Stimulated activated naive CD4-positive, alpha-beta T cell (primary cell): ENCODE measurements around the gene TTLL11.

Experiments
- DNase-seq, 6 experiments: peaks; one replicate each; lab custom pipeline; 2025; lab: John Stamatoyannopoulos, UW

Gene TTLL11

GRCh38 chr9:121830441-121831140 lies 262.5 kb downstream of the TTLL11 start:
- DNase-seq = no peak

- DNase-seq = no peak
Measured at GRCh38 chr9:121827251-121827967, 265.7 kb downstream of the TTLL11 start.

GRCh38 chr9:121826711-121827110 lies 266.4 kb downstream of the TTLL11 start:
- no peak for DNase-seq

- no peak for DNase-seq
Measured at GRCh38 chr9:121825031-121825691, 267.9 kb downstream of the TTLL11 start.

- DNase-seq = no peak
Measured at GRCh38 chr9:121824651-121825030, 268.5 kb downstream of the TTLL11 start.

- no peak for DNase-seq
Measured at GRCh38 chr9:121823451-121824169, 269.5 kb downstream of the TTLL11 start.

GRCh38 chr9:121822093-121823085 lies 270.7 kb downstream of the TTLL11 start:
- no peak for DNase-seq

GRCh38 chr9:121821326-121821725 lies 271.8 kb downstream of the TTLL11 start:
- DNase-seq = no peak

GRCh38 chr9:121820286-121821005 lies 272.7 kb downstream of the TTLL11 start:
- DNase-seq = no peak

- DNase-seq = no peak
Measured at GRCh38 chr9:121819428-121820231, 273.5 kb downstream of the TTLL11 start.

- DNase-seq = no peak
Measured at GRCh38 chr9:121818841-121819427, 274.2 kb downstream of the TTLL11 start.

GRCh38 chr9:121818016-121818661 lies 275.0 kb downstream of the TTLL11 start:
- DNase-seq = no peak

GRCh38 chr9:121817476-121817875 lies 275.6 kb downstream of the TTLL11 start:
- DNase-seq = no peak

- no peak for DNase-seq
Measured at GRCh38 chr9:121816845-121817450, 276.2 kb downstream of the TTLL11 start.

GRCh38 chr9:121816449-121816817 lies 276.7 kb downstream of the TTLL11 start:
- DNase-seq = no peak

GRCh38 chr9:121815546-121816448 lies 277.3 kb downstream of the TTLL11 start:
- DNase-seq = no peak

GRCh38 chr9:121815084-121815483 lies 278.0 kb downstream of the TTLL11 start:
- DNase-seq = no peak
